ENCODE data around the gene UPK1A. TPM values are rescaled to one million over a fixed set of nuclear protein-coding genes. Genes with fewer than 3 reads are reported as not detected.
A peak's percentile ranks its signal among the peaks of the same experiment; 100 is the strongest.

UPK1A gene
- total RNA-seq: not detected
- polyA plus RNA-seq: 0.94 TPM
- long read RNA-seq, donor 1: 0 reads
- long read RNA-seq, donor 2: 0 reads
- long read RNA-seq, donor 3: 0 reads
- long read RNA-seq, donor 4: 0 reads
- long read RNA-seq, donor 5: 0 reads
- long read RNA-seq, donor 6: 0 reads
- long read RNA-seq, donor 7: 0 reads
- long read RNA-seq, donor 8: 0 reads
- long read RNA-seq, donor 9: 0 reads
- long read RNA-seq, donor 10: 0 reads

- no peaks in the 10 kb centered on the region for H3K9me3 ChIP-seq (ENCODE audit: control insufficient read depth in 2 of 2, insufficient read depth in 1 of 2, low read length in 1 of 2)
- no peaks in the 10 kb centered on the region for H3K4me1 ChIP-seq (ENCODE audit: control insufficient read depth in 2 of 2, insufficient read depth in 2 of 2, low read length in 2 of 2)
- H3K36me3 ChIP-seq (ENCODE audit: control insufficient read depth in 2 of 2, insufficient read depth in 2 of 2, low read length in 1 of 2): peaks cover 19 to 27% of the 10 kb centered on the region in 2 donors
- no peak within 1 kb of the TSS for H3K27ac ChIP-seq (ENCODE audit: low read depth in 1 of 2, low read length in 1 of 2)
- peaks cover 0 to 4% of the 10 kb centered on the region in 2 donors for H3K27me3 ChIP-seq (ENCODE audit: control insufficient read depth in 2 of 2, insufficient read depth in 1 of 2, low read length in 1 of 2)
- no peak for DNase-seq (ENCODE audit: low read depth in 6 of 9, low spot score in 9 of 9)
- 86% methylated on average over 16 of the region's 16 CpGs for WGBS
- H3K4me3 ChIP-seq (ENCODE audit: low read length in 2 of 2): no peak within 1 kb of the TSS
These were observed at the start of gene UPK1A for GRCh38 chr19:35666251-35666913. Gene UPK1A, plus strand, starts transcription at chr19:35666517. Its CDS starts 296 bp downstream, at chr19:35666813.

- Histone ChIP-seq H3K4me1 (ENCODE audit: control insufficient read depth in 2 of 2, insufficient read depth in 2 of 2, low read length in 2 of 2) (no peaks in the 10 kb centered on the region), H3K27me3 (ENCODE audit: control insufficient read depth in 2 of 2, insufficient read depth in 1 of 2, low read length in 1 of 2) (no peaks in the 10 kb centered on the region), H3K9me3 (ENCODE audit: control insufficient read depth in 2 of 2, insufficient read depth in 1 of 2, low read length in 1 of 2) (no peaks in the 10 kb centered on the region), H3K36me3 (ENCODE audit: control insufficient read depth in 2 of 2, insufficient read depth in 2 of 2, low read length in 1 of 2) (peaks cover 18 to 58% of the 10 kb centered on the region in 2 donors), H3K27ac (ENCODE audit: low read depth in 1 of 2, low read length in 1 of 2) (no peak overlapping the region), H3K4me3 (ENCODE audit: low read length in 2 of 2) (no peak overlapping the region)
- 95% methylated on average over 7 of the region's 7 CpGs for WGBS
- no peak for DNase-seq (ENCODE audit: low read depth in 6 of 9, low spot score in 9 of 9)
These were observed 47.5 kb upstream of the UPK1A start for GRCh38 chr19:35618857-35619256.

- Histone ChIP-seq H3K9me3 (ENCODE audit: control insufficient read depth in 2 of 2, insufficient read depth in 1 of 2, low read length in 1 of 2) (no peaks in the 10 kb centered on the region), H3K36me3 (ENCODE audit: control insufficient read depth in 2 of 2, insufficient read depth in 2 of 2, low read length in 1 of 2) (peaks cover 18 to 58% of the 10 kb centered on the region in 2 donors), H3K27ac (ENCODE audit: low read depth in 1 of 2, low read length in 1 of 2) (no peak overlapping the region), H3K4me1 (ENCODE audit: control insufficient read depth in 2 of 2, insufficient read depth in 2 of 2, low read length in 2 of 2) (no peaks in the 10 kb centered on the region), H3K4me3 (ENCODE audit: low read length in 2 of 2) (no peak overlapping the region), H3K27me3 (ENCODE audit: control insufficient read depth in 2 of 2, insufficient read depth in 1 of 2, low read length in 1 of 2) (no peaks in the 10 kb centered on the region)
- no peak for DNase-seq (ENCODE audit: low read depth in 6 of 9, low spot score in 9 of 9)
- 98% methylated on average over 12 of the region's 12 CpGs for WGBS
These were observed 46.9 kb upstream of the UPK1A start for GRCh38 chr19:35619290-35619923.

GRCh38 chr19:35620001-35620400 lies 46.3 kb upstream of the UPK1A start:
- H3K36me3 ChIP-seq (ENCODE audit: control insufficient read depth in 2 of 2, insufficient read depth in 2 of 2, low read length in 1 of 2): peaks cover 18 to 55% of the 10 kb centered on the region in 2 donors
- H3K27ac ChIP-seq (ENCODE audit: low read depth in 1 of 2, low read length in 1 of 2): no peak overlapping the region
- H3K4me1 ChIP-seq (ENCODE audit: control insufficient read depth in 2 of 2, insufficient read depth in 2 of 2, low read length in 2 of 2): no peaks in the 10 kb centered on the region
- no peaks in the 10 kb centered on the region for H3K27me3 ChIP-seq (ENCODE audit: control insufficient read depth in 2 of 2, insufficient read depth in 1 of 2, low read length in 1 of 2)
- no peak overlapping the region for H3K4me3 ChIP-seq (ENCODE audit: low read length in 2 of 2)
- 96% methylated on average over 17 of the region's 17 CpGs for WGBS
- no peak for DNase-seq (ENCODE audit: low read depth in 6 of 9, low spot score in 9 of 9)
- no peaks in the 10 kb centered on the region for H3K9me3 ChIP-seq (ENCODE audit: control insufficient read depth in 2 of 2, insufficient read depth in 1 of 2, low read length in 1 of 2)

- 98% methylated on average over 9 of the region's 9 CpGs for WGBS
- DNase-seq (ENCODE audit: low read depth in 6 of 9, low spot score in 9 of 9): no peak
- H3K4me3 ChIP-seq (ENCODE audit: low read length in 2 of 2): no peak overlapping the region
- H3K27me3 ChIP-seq (ENCODE audit: control insufficient read depth in 2 of 2, insufficient read depth in 1 of 2, low read length in 1 of 2): no peaks in the 10 kb centered on the region
- H3K27ac ChIP-seq (ENCODE audit: low read depth in 1 of 2, low read length in 1 of 2): no peak overlapping the region
- no peaks in the 10 kb centered on the region for H3K9me3 ChIP-seq (ENCODE audit: control insufficient read depth in 2 of 2, insufficient read depth in 1 of 2, low read length in 1 of 2)
- H3K4me1 ChIP-seq (ENCODE audit: control insufficient read depth in 2 of 2, insufficient read depth in 2 of 2, low read length in 2 of 2): no peaks in the 10 kb centered on the region
- peaks cover 11 to 46% of the 10 kb centered on the region in 2 donors for H3K36me3 ChIP-seq (ENCODE audit: control insufficient read depth in 2 of 2, insufficient read depth in 2 of 2, low read length in 1 of 2)
These were observed 44.6 kb upstream of the UPK1A start for GRCh38 chr19:35621708-35622107.

GRCh38 chr19:35622750-35623149 lies 43.6 kb upstream of the UPK1A start:
- H3K4me3 ChIP-seq (ENCODE audit: low read length in 2 of 2): no peak overlapping the region
- 97% methylated on average over 13 of the region's 13 CpGs for WGBS
- H3K36me3 ChIP-seq (ENCODE audit: control insufficient read depth in 2 of 2, insufficient read depth in 2 of 2, low read length in 1 of 2): peaks cover 8 to 36% of the 10 kb centered on the region in 2 donors
- H3K9me3 ChIP-seq (ENCODE audit: control insufficient read depth in 2 of 2, insufficient read depth in 1 of 2, low read length in 1 of 2): no peaks in the 10 kb centered on the region
- H3K4me1 ChIP-seq (ENCODE audit: control insufficient read depth in 2 of 2, insufficient read depth in 2 of 2, low read length in 2 of 2): no peaks in the 10 kb centered on the region
- H3K27me3 ChIP-seq (ENCODE audit: control insufficient read depth in 2 of 2, insufficient read depth in 1 of 2, low read length in 1 of 2): no peaks in the 10 kb centered on the region
- no peak for DNase-seq (ENCODE audit: low read depth in 6 of 9, low spot score in 9 of 9)
- H3K27ac ChIP-seq (ENCODE audit: low read depth in 1 of 2, low read length in 1 of 2): no peak overlapping the region

- Histone ChIP-seq H3K36me3 (ENCODE audit: control insufficient read depth in 2 of 2, insufficient read depth in 2 of 2, low read length in 1 of 2) (peaks cover 8 to 30% of the 10 kb centered on the region in 2 donors), H3K9me3 (ENCODE audit: control insufficient read depth in 2 of 2, insufficient read depth in 1 of 2, low read length in 1 of 2) (no peaks in the 10 kb centered on the region), H3K4me3 (ENCODE audit: low read length in 2 of 2) (no peak overlapping the region), H3K4me1 (ENCODE audit: control insufficient read depth in 2 of 2, insufficient read depth in 2 of 2, low read length in 2 of 2) (peaks cover 3% of the 10 kb centered on the region in 2 donors), H3K27ac (ENCODE audit: low read depth in 1 of 2, low read length in 1 of 2) (no peak overlapping the region), H3K27me3 (ENCODE audit: control insufficient read depth in 2 of 2, insufficient read depth in 1 of 2, low read length in 1 of 2) (no peaks in the 10 kb centered on the region)
- no peak for DNase-seq (ENCODE audit: low read depth in 6 of 9, low spot score in 9 of 9)
- 97% methylated on average over 6 of the region's 6 CpGs for WGBS
These were observed 42.8 kb upstream of the UPK1A start for GRCh38 chr19:35623327-35624010.

- Histone ChIP-seq H3K27ac (ENCODE audit: low read depth in 1 of 2, low read length in 1 of 2) (peak overlapping the region; percentile 83 to 93), H3K36me3 (ENCODE audit: control insufficient read depth in 2 of 2, insufficient read depth in 2 of 2, low read length in 1 of 2) (peaks cover 26 to 30% of the 10 kb centered on the region in 2 donors), H3K9me3 (ENCODE audit: control insufficient read depth in 2 of 2, insufficient read depth in 1 of 2, low read length in 1 of 2) (no peaks in the 10 kb centered on the region), H3K4me3 (ENCODE audit: low read length in 2 of 2) (peak overlapping the region; percentile 57 to 92), H3K4me1 (ENCODE audit: control insufficient read depth in 2 of 2, insufficient read depth in 2 of 2, low read length in 2 of 2) (peaks cover 8 to 10% of the 10 kb centered on the region in 2 donors), H3K27me3 (ENCODE audit: control insufficient read depth in 2 of 2, insufficient read depth in 1 of 2, low read length in 1 of 2) (no peaks in the 10 kb centered on the region)
- DNase-seq (ENCODE audit: low read depth in 6 of 9, low spot score in 9 of 9): no peak
- 17% methylated on average over 9 of the region's 9 CpGs for WGBS
These were observed 38.1 kb upstream of the UPK1A start for GRCh38 chr19:35628264-35628564.
